GM12801 (cell line): Measurements from ENCODE around the gene RRBP1.

Source experiments
- CTCF ChIP-seq: IDR thresholded peaks from one replicate; pipeline ENCODE4 v1.5.1; 2011; ENCODE audit warnings: control low read depth; ENCODE audit not compliant: insufficient read length; ENCODE audit errors: extremely low read depth

Gene RRBP1

GRCh38 chr20:17679941-17680835 is 1.9 kb downstream of the RRBP1 start:
- TF ChIP-seq CTCF, result no peak

GRCh38 chr20:17678886-17679285 is 3.2 kb downstream of the RRBP1 start:
- TF ChIP-seq CTCF, result no peak

GRCh38 chr20:17678295-17678694 is 3.7 kb downstream of the RRBP1 start:
- no peak for TF ChIP-seq CTCF

DNA sequence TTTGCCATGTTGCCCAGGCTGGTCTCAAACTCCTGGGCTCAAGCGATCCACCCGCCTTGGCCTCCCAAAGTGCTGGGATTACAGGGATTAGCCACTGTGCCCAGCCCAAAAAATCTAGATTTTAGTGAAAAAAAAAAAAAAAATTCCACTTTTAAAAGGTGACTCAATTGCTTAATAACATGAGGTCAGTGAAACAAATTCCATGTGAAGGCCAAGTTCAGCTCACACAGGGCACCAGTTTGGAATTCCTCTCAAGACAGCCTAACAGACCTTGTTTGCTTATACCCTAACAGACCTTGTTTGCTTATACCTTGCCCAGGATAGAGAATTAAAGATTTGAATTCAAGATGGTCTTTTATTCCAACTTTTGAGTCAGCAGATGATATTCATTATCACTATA is 5.1 kb downstream of the RRBP1 start:
- no peak for TF ChIP-seq CTCF

DNA sequence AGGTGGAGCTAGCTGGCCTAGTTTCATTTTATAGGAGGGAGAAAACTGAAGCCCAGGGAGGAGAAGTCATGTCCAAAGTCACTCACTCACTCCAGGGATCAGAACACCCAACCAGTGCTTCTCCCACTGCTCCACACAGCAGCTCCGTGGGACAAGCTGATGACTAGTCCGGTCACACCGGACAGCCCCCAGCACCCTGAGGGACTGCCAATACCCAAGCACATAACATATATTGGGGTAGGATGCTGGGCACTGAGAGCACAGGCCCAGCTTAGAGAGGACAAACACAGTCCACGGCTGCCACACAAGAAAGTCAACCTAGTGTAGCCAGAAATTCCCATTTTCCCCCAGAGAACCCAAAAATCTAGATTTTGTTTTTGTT is 5.7 kb downstream of the RRBP1 start:
- no peak for TF ChIP-seq CTCF

- no peak for TF ChIP-seq CTCF
These were observed 6.3 kb downstream of the RRBP1 start for GRCh38 chr20:17675519-17676377.

DNA sequence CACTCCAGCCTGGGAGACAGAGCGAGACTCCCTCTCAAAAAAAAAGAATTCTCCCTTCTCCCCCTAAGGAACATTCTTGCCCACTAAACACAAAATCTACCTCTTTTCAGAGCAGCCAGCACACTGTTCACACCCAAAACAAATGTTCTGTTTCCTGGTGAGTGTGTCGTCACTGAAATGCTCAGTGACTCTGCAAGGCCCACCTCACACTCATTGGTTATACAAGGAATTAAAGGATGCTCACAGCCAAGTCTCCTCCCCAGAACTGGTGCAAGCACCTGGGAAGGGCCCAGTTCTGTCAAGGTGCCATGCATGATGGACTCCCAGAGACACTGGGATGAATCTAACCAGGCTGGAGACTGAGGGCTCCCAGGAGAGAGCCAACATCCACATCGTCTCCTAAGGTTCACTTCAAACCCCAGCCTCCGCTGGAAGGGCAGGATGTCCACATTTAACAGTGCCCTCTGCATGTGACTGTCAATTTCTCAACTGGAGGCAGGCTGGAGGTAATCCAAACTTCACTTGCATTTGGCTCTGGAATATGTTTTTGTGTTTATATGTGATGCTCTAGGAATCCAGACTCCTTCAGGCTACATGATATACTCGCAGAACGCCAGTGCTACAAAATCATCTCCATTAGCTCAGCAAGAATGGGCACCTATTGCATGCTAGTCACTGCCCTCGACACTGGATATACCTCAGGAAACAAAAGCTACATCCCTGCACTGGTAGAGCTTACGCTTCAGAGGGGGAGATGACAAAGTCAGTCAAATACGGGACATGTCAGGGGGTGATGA is 7.1 kb downstream of the RRBP1 start:
- TF ChIP-seq CTCF, result no peak
